ENCODE data around the gene ACR. TPM values are rescaled to one million over a fixed set of nuclear protein-coding genes. Genes with fewer than 3 reads are reported as not detected.

ACR gene
- total and polyA plus RNA-seq, 2 of the 4 experiments (the other 2 are of a cell fraction), result not detected

GRCh38 chr22:50710221-50710620 lies 27.8 kb upstream of the ACR start:
- Histone ChIP-seq H3K9me3 (ENCODE audit: control insufficient read depth, insufficient read depth, low read length) (no peaks in the 10 kb centered on the region), H3K56ac (ENCODE audit: extremely low read depth, insufficient read depth, low read length) (no peak overlapping the region), H3K4me2 (ENCODE audit: low read depth, low read length) (no peak overlapping the region), H4K20me1 (ENCODE audit: insufficient read depth, low read length) (no peaks in the 10 kb centered on the region), H3K4me1 (ENCODE audit: control insufficient read depth, insufficient read depth, low read length) (peaks cover 2% of the 10 kb centered on the region; the same call in 1 of the 2 replicates), H2BK20ac (ENCODE audit: low read depth, low read length) (no peak overlapping the region), H3K18ac (ENCODE audit: low read depth, low read length) (no peak overlapping the region), H3K23ac (ENCODE audit: low read depth, low read length) (no peak overlapping the region), H2AK9ac (replicated peaks; ENCODE audit: low read depth, low read length, poor library complexity) (no peak overlapping the region), H3K27ac (ENCODE audit: insufficient read depth, low read length) (no peak overlapping the region), H4K8ac (ENCODE audit: low read depth in 2 of 2, low read length in 2 of 2) (no peak overlapping the region), H3K4me3 (ENCODE audit: insufficient read depth, low read depth, low read length) (no peak overlapping the region), H3K4ac (ENCODE audit: low read depth, low read length) (no peak overlapping the region), H3K27me3 (ENCODE audit: control insufficient read depth, insufficient read depth, low read length) (no peaks in the 10 kb centered on the region), H2BK120ac (ENCODE audit: low read depth, low read length) (no peak overlapping the region), H3K9me1 (ENCODE audit: insufficient read depth, low read length) (peaks cover 11% of the 10 kb centered on the region), H2AK5ac (ENCODE audit: low read depth, low read length) (no peak overlapping the region), H2BK5ac (ENCODE audit: low read depth, low read length, poor library complexity, severe bottlenecking) (no peak overlapping the region), H3K9ac (ENCODE audit: low read depth, low read length) (no peak overlapping the region), H3K79me1 (ENCODE audit: low read depth in 1 of 2, low read length in 2 of 2) (no peaks in the 10 kb centered on the region; a peak in 1 of 4 replicates), H2BK15ac (ENCODE audit: low read depth, low read length) (no peak overlapping the region), H4K91ac (ENCODE audit: insufficient read depth, low read depth, low read length) (no peak overlapping the region), H3K14ac (replicated peaks; ENCODE audit: low read depth, low read length) (no peak overlapping the region), H4K5ac (ENCODE audit: low read depth, low read length) (no peak overlapping the region), H2AFZ (replicated peaks; ENCODE audit: low read length, poor library complexity) (no peak overlapping the region), H3K36me3 (ENCODE audit: control insufficient read depth, insufficient read depth, low read length) (no peaks in the 10 kb centered on the region)
- in situ Hi-C loops (cut with MboI; ENCODE audit: low sequenced_read_pairs) (no loop called here), dilution Hi-C loops (cut with HindIII; ENCODE audit: low sequenced_read_pairs, unreplicated experiment) (no loop called here), intact Hi-C loops (cut with micrococcal nuclease) (no loop called here)
- no peak for DNase-seq
- no peak for ATAC-seq (ENCODE audit: low read depth)
- POLR2A ChIA-PET (ENCODE audit: unreplicated experiment), result no interaction called here
- no peak for TF ChIP-seq CEBPB (IDR thresholded peaks at IDR 0.05; ENCODE audit: low read depth, low read length)
- TF ChIP-seq SMC3 (IDR thresholded peaks at IDR 0.05; ENCODE audit: low read depth, low read length), result no peak
- no peak for TF ChIP-seq RAD21 (IDR thresholded peaks at IDR 0.05; ENCODE audit: low read length)
- TF ChIP-seq ELK1 (IDR thresholded peaks at IDR 0.05; ENCODE audit: borderline replicate concordance, low read depth, low read length), result no peak
- TF ChIP-seq MAFK (IDR thresholded peaks at IDR 0.05; ENCODE audit: low read depth, low read length), result no peak
- no peak for TF ChIP-seq MAZ (IDR thresholded peaks at IDR 0.05; ENCODE audit: borderline replicate concordance, low read depth, low read length)
- TF ChIP-seq CHD1 (IDR thresholded peaks at IDR 0.05; ENCODE audit: low read depth, low read length), result no peak
- CTCF ChIA-PET, result no interaction called here
- 100% methylated on average over 1 of the region's 6 CpGs; no CpG with 5 or more reads in 1 of the 2 experiments for WGBS, 2 experiments (ENCODE audit: extremely low coverage in 2 of 2, insufficient read length in 1 of 2)
- BruUV-seq (replicated peaks), result no TSS peak

Measured in IMR-90 (cell line).